Mucosa of descending colon (tissue), 3 donors: ENCODE results near the gene ARIH2. TPM values are rescaled to one million over a fixed set of nuclear protein-coding genes. Genes with fewer than 3 reads are reported as not detected.

Experiments
- ATAC-seq: fragments of 200-7000 bp; cut with Tn5 transposase; one replicate; pipeline ENCODE4 v1.9.1; 2020; ENCODE audit warnings: mild to moderate bottlenecking, moderate library complexity
- DNase-seq, 3 donors: peaks; one replicate each; pipeline ENCODE4 v3.0.0-alpha.2; 2020
- H3K36me3 ChIP-seq: fragments of 200-600 bp; one replicate; pipeline ENCODE4 v1.8.0; 2021; ENCODE audit warnings: low read depth, mild to moderate bottlenecking
- H3K4me1 ChIP-seq: fragments of 200-600 bp; one replicate; pipeline ENCODE4 v1.8.0; 2021; ENCODE audit warnings: low read depth, mild to moderate bottlenecking
- H3K4me3 ChIP-seq: fragments of 200-600 bp; one replicate; pipeline ENCODE4 v1.8.0; 2021; ENCODE audit warnings: mild to moderate bottlenecking
- H3K9me3 ChIP-seq: fragments of 200-600 bp; one replicate; pipeline ENCODE4 v1.8.0; 2021; ENCODE audit warnings: mild to moderate bottlenecking
- CTCF ChIP-seq: fragments of 200-600 bp; IDR thresholded peaks from one replicate; pipeline ENCODE4 v1.8.0; 2022; ENCODE audit warnings: antibody characterized with exemption, mild to moderate bottlenecking
- intact Hi-C, 2 donors: fragments of 100-400 bp; cut with DNase I in 1 of 2; cut with micrococcal nuclease in 1 of 2; formaldehyde crosslinking; loops; one replicate each; pipeline versions ENCODE4 v1.11.0 to v1.11.1; 2022; cut with DNase I, micrococcal nuclease
- total RNA-seq, 3 donors: library from RNA; stranded (reverse); fragmentation: NEBNext Ultra II Directional in 2 of 3; extraction: Animal tissue kit (Norgen Biotek cat#: 25700) in 2 of 3; gene quantifications; one replicate each; pipeline versions ENCODE4 v1.2.1 to v1.2.4, GENCODE V29; 2021 to 2023
- donor health status: DM: no; HTN: no; CAD: no; lungs with moderate emphysema.
- donor health status: DM: no; HTN: no; CAD: no.
- donor health status: DM: no; HTN: yes; CAD: no.

Gene ARIH2
- total RNA-seq, 3 donors from 2014 or later, result 73.3 to 109 (median 82.1) TPM

GRCh38 chr3:48938689-48939088 is 20.0 kb downstream of the ARIH2 start:
- intact Hi-C loops, result no loop called here
- DNase-seq (no peak), ATAC-seq (no peak)
- no peak overlapping the region for H3K4me3 ChIP-seq
- no peaks in the 10 kb centered on the region for H3K36me3 ChIP-seq
- no peaks in the 10 kb centered on the region for H3K9me3 ChIP-seq
- no peaks in the 10 kb centered on the region for H3K4me1 ChIP-seq
- no peak for TF ChIP-seq CTCF

- no peak for ATAC-seq
- no peak for DNase-seq
- Histone ChIP-seq H3K4me3 (no peak overlapping the region), H3K36me3 (no peaks in the 10 kb centered on the region), H3K9me3 (no peaks in the 10 kb centered on the region), H3K4me1 (no peaks in the 10 kb centered on the region)
- intact Hi-C loops, result no loop called here
- TF ChIP-seq CTCF, result no peak
Measured at GRCh38 chr3:48945432-48945831, 26.8 kb downstream of the ARIH2 start.

DNA sequence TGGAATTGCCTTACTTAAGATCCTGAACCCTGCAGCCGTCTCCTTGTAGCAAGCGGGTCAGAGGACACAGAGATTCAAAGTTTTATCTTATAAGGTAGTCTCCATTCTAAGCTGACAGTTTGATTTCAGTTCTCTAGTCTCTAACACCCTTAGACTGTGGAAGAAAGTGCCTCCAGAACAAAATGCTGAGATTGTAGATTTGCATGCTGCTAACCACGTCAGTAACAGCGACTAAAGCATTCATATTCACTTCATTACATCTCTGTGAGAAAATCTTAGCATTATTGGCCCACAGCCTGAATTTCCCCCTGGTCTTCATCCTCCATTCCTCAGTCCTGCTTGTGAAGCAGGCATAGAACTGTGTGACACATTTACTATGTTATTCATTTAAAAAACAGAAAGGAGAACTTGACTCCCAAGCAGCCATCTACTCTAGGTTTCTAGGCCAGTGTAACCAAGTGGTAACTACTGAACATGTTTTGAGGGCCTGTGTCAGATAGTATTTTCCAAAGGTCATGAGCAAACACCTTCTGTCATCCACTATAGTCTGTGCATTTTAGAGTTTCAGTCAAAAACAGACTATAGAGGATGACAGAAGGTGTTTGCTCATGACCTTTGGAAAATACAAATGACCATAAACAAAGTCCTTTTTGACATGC is 27.4 kb downstream of the ARIH2 start:
- ATAC-seq (no peak), DNase-seq (no peak)
- Histone ChIP-seq H3K4me3 (no peak overlapping the region), H3K4me1 (no peaks in the 10 kb centered on the region), H3K36me3 (no peaks in the 10 kb centered on the region), H3K9me3 (no peaks in the 10 kb centered on the region)
- intact Hi-C loops, result no loop called here
- TF ChIP-seq CTCF, result no peak

DNA sequence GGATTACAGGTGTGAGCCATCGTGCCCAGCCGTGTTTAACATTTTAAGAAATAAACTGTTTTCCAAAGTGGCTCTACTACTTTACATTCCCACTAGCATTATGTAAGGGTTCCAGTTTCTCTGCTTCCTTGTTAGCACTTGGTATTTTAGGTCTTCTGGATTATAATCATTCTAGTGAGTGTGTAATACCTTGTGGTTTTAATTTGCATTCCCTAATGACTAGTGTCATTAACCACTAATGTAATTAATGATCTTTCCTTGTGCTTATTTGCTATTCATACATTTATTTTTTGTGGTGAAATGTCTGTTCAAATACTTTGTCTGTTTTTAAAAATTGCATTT is 30.7 kb downstream of the ARIH2 start:
- DNase-seq, result no peak
- no peak for TF ChIP-seq CTCF
- Histone ChIP-seq H3K9me3 (no peaks in the 10 kb centered on the region), H3K4me3 (no peak overlapping the region), H3K4me1 (no peaks in the 10 kb centered on the region), H3K36me3 (no peaks in the 10 kb centered on the region)
- intact Hi-C loops, result no loop called here
- no peak for ATAC-seq

DNA sequence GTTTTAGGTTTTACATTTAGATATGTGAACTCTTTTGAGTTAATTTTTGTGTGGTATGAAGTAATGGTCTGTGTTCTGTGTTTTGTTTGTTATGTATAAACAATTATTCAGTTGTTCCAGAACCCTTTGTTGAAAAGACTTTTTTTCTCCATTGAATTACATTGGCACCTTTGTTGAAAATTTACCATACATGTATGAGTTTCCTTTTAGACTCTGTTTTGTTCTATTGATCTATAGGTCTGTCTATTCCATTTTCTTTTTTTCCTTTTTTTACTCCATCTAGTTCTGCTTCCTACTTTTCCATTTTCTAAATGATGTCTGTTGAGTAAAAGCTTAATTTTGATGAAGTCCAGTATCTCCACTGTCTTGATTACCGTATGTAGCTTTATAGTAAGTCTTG is 31.4 kb downstream of the ARIH2 start:
- intact Hi-C loops, result no loop called here
- no peaks in the 10 kb centered on the region for H3K9me3 ChIP-seq
- no peaks in the 10 kb centered on the region for H3K4me1 ChIP-seq
- no peak for TF ChIP-seq CTCF
- ATAC-seq (no peak), DNase-seq (no peak)
- no peak overlapping the region for H3K4me3 ChIP-seq
- H3K36me3 ChIP-seq, result no peaks in the 10 kb centered on the region

DNA sequence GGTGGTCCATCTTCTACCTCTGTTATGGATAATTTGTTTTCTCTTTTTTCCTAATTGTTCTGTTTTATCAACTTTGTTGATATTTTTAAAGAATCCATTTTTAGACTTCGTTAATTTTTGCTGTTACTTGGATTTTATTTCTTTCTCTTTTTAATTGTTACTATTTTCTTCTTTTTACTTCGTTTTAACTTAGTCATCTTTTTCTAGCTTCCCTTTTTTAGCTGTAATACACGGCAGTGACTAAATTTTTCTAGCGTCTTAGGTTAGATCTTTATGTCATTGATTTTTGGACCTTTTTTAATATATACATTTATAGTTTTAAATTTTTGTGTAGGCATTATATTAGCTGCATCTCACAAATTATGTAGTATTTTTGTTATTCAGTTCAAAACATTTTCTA is 33.1 kb downstream of the ARIH2 start:
- ATAC-seq (no peak), DNase-seq (no peak)
- TF ChIP-seq CTCF, result no peak
- Histone ChIP-seq H3K36me3 (no peaks in the 10 kb centered on the region), H3K9me3 (no peaks in the 10 kb centered on the region), H3K4me3 (no peak overlapping the region), H3K4me1 (no peaks in the 10 kb centered on the region)
- intact Hi-C loops, result no loop called here
